OCI-LY1 (cell line): ENCODE results near the gene ITGA5.

Experiments
- CTCF ChIP-seq: fragments of 200-600 bp; sonication (generic), shearing (Covaris generic); IDR thresholded peaks from 2 replicates; pipeline ENCODE4 v1.5.1; 2017; ENCODE audit warnings: mild to moderate bottlenecking, antibody characterized with exemption, low read length, moderate library complexity, mixed read lengths
- EZH2 ChIP-seq: fragments of 200-600 bp; sonication (generic), shearing (Covaris generic); IDR thresholded peaks from 2 replicates; pipeline ENCODE4 v1.8.0; 2017; ENCODE audit warnings: borderline replicate concordance, mixed run types, mild to moderate bottlenecking, antibody characterized with exemption, low read length, moderate library complexity, mixed read lengths

DNA sequence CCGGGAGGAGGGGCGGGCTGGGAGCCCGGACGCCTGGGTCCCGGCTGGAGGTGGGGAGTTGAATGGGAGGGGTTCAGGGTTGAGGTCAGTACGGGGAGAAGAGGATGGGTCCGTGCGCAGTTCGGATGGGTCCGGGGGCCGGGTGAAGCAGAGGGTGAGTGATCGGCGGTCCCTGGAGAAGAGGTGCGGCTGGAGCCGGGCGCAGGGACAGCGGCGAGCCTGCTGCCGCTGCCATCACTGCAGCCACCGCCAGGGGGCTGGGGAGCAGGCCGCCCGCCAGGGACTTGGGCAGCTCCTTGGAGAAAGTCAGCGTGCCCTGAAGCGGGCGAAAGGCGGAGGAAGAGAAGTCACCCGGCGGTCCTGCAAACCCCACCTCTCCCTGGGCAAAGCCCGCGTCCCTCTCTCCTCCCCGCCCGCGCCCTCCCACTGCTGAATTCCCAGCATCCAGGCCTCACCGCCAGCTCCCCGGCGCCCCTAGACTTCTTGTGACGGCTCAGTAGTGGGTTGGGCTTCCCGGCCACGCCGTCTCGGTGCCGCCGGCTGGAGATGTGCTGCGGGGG is 48.8 kb downstream of the ITGA5 start:
- TF ChIP-seq CTCF (peak; percentile 86), EZH2 (no peak)
